ENCODE results near the gene MGAT4C.
"Not testable (repeated sequence)": the region's sequence is repeated elsewhere in the genome, so short reads cannot be mapped to it uniquely, and the experiment has no call there.

Gene MGAT4C

GRCh38 chr12:86104087-86104486 is 152.1 kb downstream of the MGAT4C start:
- TF ChIP-seq CTCF (conservative IDR thresholded peaks at IDR 0.05; ENCODE audit: low read depth, low read length): no peak
- Histone ChIP-seq H3K27ac (no peak overlapping the region), H3K27me3 (ENCODE audit: insufficient read depth, low read depth) (no peaks in the 10 kb centered on the region), H3K4me2 (no peak overlapping the region), H3K4me3 (IDR thresholded peaks at IDR 0.05; ENCODE audit: insufficient read depth, low read depth, low read length) (no peak overlapping the region), H2AFZ (ENCODE audit: low read depth) (no peak overlapping the region), H3K36me3 (ENCODE audit: insufficient read depth) (no peaks in the 10 kb centered on the region), H3K79me2 (ENCODE audit: insufficient read depth, low read depth) (no peaks in the 10 kb centered on the region), H3K4me1 (ENCODE audit: low read depth, poor library complexity, severe bottlenecking) (no peaks in the 10 kb centered on the region), H4K20me1 (ENCODE audit: insufficient read depth) (no peaks in the 10 kb centered on the region), H3K9ac (no peak overlapping the region)

- Histone ChIP-seq H3K27ac (no peak overlapping the region), H4K20me1 (ENCODE audit: insufficient read depth) (no peaks in the 10 kb centered on the region), H3K79me2 (ENCODE audit: insufficient read depth, low read depth) (no peaks in the 10 kb centered on the region), H3K4me3 (IDR thresholded peaks at IDR 0.05; ENCODE audit: insufficient read depth, low read depth, low read length) (no peak overlapping the region), H3K36me3 (ENCODE audit: insufficient read depth) (no peaks in the 10 kb centered on the region), H3K9ac (no peak overlapping the region), H3K27me3 (ENCODE audit: insufficient read depth, low read depth) (no peaks in the 10 kb centered on the region), H3K4me1 (ENCODE audit: low read depth, poor library complexity, severe bottlenecking) (no peaks in the 10 kb centered on the region), H2AFZ (ENCODE audit: low read depth) (no peak overlapping the region), H3K4me2 (no peak overlapping the region)
- TF ChIP-seq CTCF (conservative IDR thresholded peaks at IDR 0.05; ENCODE audit: low read depth, low read length): no peak
Measured at GRCh38 chr12:86097161-86097560, 159.0 kb downstream of the MGAT4C start.

- Histone ChIP-seq H3K79me2 (ENCODE audit: insufficient read depth, low read depth) (no peaks in the 10 kb centered on the region), H3K27ac (no peak overlapping the region), H4K20me1 (ENCODE audit: insufficient read depth) (no peaks in the 10 kb centered on the region), H3K27me3 (ENCODE audit: insufficient read depth, low read depth) (no peaks in the 10 kb centered on the region), H2AFZ (ENCODE audit: low read depth) (no peak overlapping the region), H3K36me3 (ENCODE audit: insufficient read depth) (no peaks in the 10 kb centered on the region), H3K4me2 (no peak overlapping the region), H3K4me1 (ENCODE audit: low read depth, poor library complexity, severe bottlenecking) (no peaks in the 10 kb centered on the region), H3K9ac (no peak overlapping the region), H3K4me3 (IDR thresholded peaks at IDR 0.05; ENCODE audit: insufficient read depth, low read depth, low read length) (no peak overlapping the region)
- TF ChIP-seq CTCF (conservative IDR thresholded peaks at IDR 0.05; ENCODE audit: low read depth, low read length): no peak
Measured at GRCh38 chr12:86091681-86092080, 164.5 kb downstream of the MGAT4C start.

GRCh38 chr12:86081843-86082242 is 174.3 kb downstream of the MGAT4C start:
- no peak for TF ChIP-seq CTCF (conservative IDR thresholded peaks at IDR 0.05; ENCODE audit: low read depth, low read length)
- H2AFZ ChIP-seq (ENCODE audit: low read depth): no peak overlapping the region
- H3K27ac ChIP-seq: no peak overlapping the region
- no peaks in the 10 kb centered on the region for H3K36me3 ChIP-seq (ENCODE audit: insufficient read depth)
- no peaks in the 10 kb centered on the region for H3K79me2 ChIP-seq (ENCODE audit: insufficient read depth, low read depth)
- no peak overlapping the region for H3K9ac ChIP-seq
- H3K4me1 ChIP-seq (ENCODE audit: low read depth, poor library complexity, severe bottlenecking): no peaks in the 10 kb centered on the region
- H3K4me2 ChIP-seq: no peak overlapping the region
- no peak overlapping the region for H3K4me3 ChIP-seq (IDR thresholded peaks at IDR 0.05; ENCODE audit: insufficient read depth, low read depth, low read length)
- H3K27me3 ChIP-seq (ENCODE audit: insufficient read depth, low read depth): no peaks in the 10 kb centered on the region
- H4K20me1 ChIP-seq (ENCODE audit: insufficient read depth): no peaks in the 10 kb centered on the region

GRCh38 chr12:86059052-86059451 is 197.1 kb downstream of the MGAT4C start:
- H3K4me2 ChIP-seq; H2AFZ ChIP-seq (ENCODE audit: low read depth); H3K27me3 ChIP-seq (ENCODE audit: insufficient read depth, low read depth); H4K20me1 ChIP-seq (ENCODE audit: insufficient read depth); H3K27ac ChIP-seq; H3K9ac ChIP-seq; H3K4me3 ChIP-seq (IDR thresholded peaks at IDR 0.05; ENCODE audit: insufficient read depth, low read depth, low read length); H3K36me3 ChIP-seq (ENCODE audit: insufficient read depth); H3K4me1 ChIP-seq (ENCODE audit: low read depth, poor library complexity, severe bottlenecking); H3K79me2 ChIP-seq (ENCODE audit: insufficient read depth, low read depth): not testable (repeated sequence)
